A673 (cell line): ENCODE measurements around the gene LMTK2. TPM values are rescaled to one million over a fixed set of nuclear protein-coding genes. Genes with fewer than 3 reads are reported as not detected.

Experiments used
- BruUV-seq: library from RNA; stranded (reverse); fragments of 400-500 nt; replicated peaks from 2 replicates; lab custom pipeline; 2021; lab: Mats Ljungman, UMichigan
- CTCF ChIA-PET: fragments of 300-600 bp; sonication (Branson Sonifier 250); formaldehyde crosslinking; loops from one replicate; lab custom pipeline; 2022; ENCODE audit warnings: antibody characterized with exemption; lab: Charles Lee
- POLR2A ChIA-PET: fragments of 300-600 bp; sonication (Branson Sonifier 250); formaldehyde crosslinking; loops from one replicate; lab custom pipeline; 2022; ENCODE audit warnings: antibody characterized with exemption; ENCODE audit not compliant: low non-redundant PET; lab: Charles Lee
- DNase-seq: peaks from one replicate; pipeline ENCODE4 v3.0.0-alpha.2; 2015; ENCODE audit warnings: low spot score
- H3K27ac ChIP-seq: fragments of 200-600 bp; sonication (generic); 2 replicates; pipeline ENCODE4 v1.5.1; 2016; ENCODE audit warnings: mixed run types, low read depth, mild to moderate bottlenecking, mixed read lengths, antibody characterized with exemption, low read length; ENCODE audit not compliant: poor library complexity, severe bottlenecking
- H3K27me3 ChIP-seq: fragments of 200-600 bp; sonication (generic); replicated peaks from 2 replicates; pipeline ENCODE4 v1.6.1; 2017; ENCODE audit warnings: mixed run types, low read depth, mild to moderate bottlenecking, mixed read lengths, antibody characterized with exemption, low read length; ENCODE audit not compliant: insufficient read depth, poor library complexity
- H3K36me3 ChIP-seq: fragments of 200-600 bp; sonication (generic); 2 replicates; pipeline ENCODE4 v1.6.1; 2016; ENCODE audit warnings: mixed run types, mild to moderate bottlenecking, mixed read lengths, antibody characterized with exemption, low read length; ENCODE audit not compliant: insufficient read depth, poor library complexity, severe bottlenecking
- H3K4me1 ChIP-seq: fragments of 200-600 bp; sonication (generic); 2 replicates; pipeline ENCODE4 v1.6.1; 2017; ENCODE audit warnings: mixed run types, mild to moderate bottlenecking, mixed read lengths, antibody characterized with exemption, low read length; ENCODE audit not compliant: insufficient read depth, poor library complexity, severe bottlenecking
- H3K4me3 ChIP-seq: fragments of 200-600 bp; sonication (generic); 2 replicates; pipeline ENCODE4 v1.5.1; 2016; ENCODE audit warnings: low read depth, mixed run types, mild to moderate bottlenecking, mixed read lengths, low read length; ENCODE audit not compliant: poor library complexity, severe bottlenecking
- H3K9me3 ChIP-seq: fragments of 200-600 bp; sonication (generic); 2 replicates; pipeline ENCODE4 v1.6.1; 2016; ENCODE audit warnings: mixed run types, low read depth, mild to moderate bottlenecking, mixed read lengths, antibody characterized with exemption, low read length; ENCODE audit not compliant: poor library complexity, severe bottlenecking
- EZH2 ChIP-seq: fragments of 200-600 bp; sonication (generic); IDR thresholded peaks from 2 replicates; pipeline ENCODE4 v1.6.1; 2017; ENCODE audit warnings: borderline replicate concordance, low read depth, mild to moderate bottlenecking, mixed read lengths, antibody characterized with exemption, low read length; ENCODE audit not compliant: poor library complexity, severe bottlenecking
- intact Hi-C: fragments of 100-400 bp; cut with micrococcal nuclease; formaldehyde crosslinking; loops from one replicate; pipeline ENCODE4 v1.10.0; 2022; ENCODE audit not compliant: unreplicated experiment
- total RNA-seq: library from RNA; stranded (reverse); gene quantifications from 2 replicates; pipeline ENCODE4 v1.2.3, GENCODE V29; 2021
- TF ChIP-seq, protein P1 (sequence below): fragments of 300-800, 200-600 bp; sonication (generic); conservative IDR thresholded peaks from 2 replicates; pipeline ENCODE4 v1.5.1; 2017; ENCODE audit warnings: low read depth, mild to moderate bottlenecking, antibody characterized with exemption, low read length, moderate library complexity, mixed read lengths

The LMTK2 gene
- total RNA-seq, 1 experiment from 2014 or later: 20.6 TPM

DNA sequence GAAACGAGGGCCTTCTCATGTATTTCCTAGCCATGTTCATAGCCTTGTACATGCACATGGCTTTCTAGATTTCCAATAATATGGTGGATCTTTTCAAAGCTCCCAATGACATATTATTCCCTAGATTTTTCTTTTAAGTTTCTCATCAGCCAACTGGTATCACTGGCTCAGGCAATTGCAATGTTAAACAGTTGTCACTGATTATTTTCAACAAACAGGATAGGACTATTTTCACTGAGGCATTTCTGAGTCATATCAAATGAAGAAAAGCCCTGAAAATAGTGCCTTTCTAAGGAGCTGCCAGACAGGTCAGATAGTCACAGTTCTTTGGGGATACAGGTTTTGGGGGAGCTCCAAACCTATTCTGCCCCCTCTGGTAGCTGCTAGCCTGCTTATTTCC is 4.5 kb upstream of the LMTK2 start:
- H3K4me1 ChIP-seq: no peaks in the 10 kb centered on the region
- ChIA-PET CTCF (no interaction called here), POLR2A (no interaction called here)
- no peak overlapping the region for H3K27ac ChIP-seq
- no TSS peak for BruUV-seq
- no peak for TF ChIP-seq EZH2
- TF ChIP-seq, protein P1, sequence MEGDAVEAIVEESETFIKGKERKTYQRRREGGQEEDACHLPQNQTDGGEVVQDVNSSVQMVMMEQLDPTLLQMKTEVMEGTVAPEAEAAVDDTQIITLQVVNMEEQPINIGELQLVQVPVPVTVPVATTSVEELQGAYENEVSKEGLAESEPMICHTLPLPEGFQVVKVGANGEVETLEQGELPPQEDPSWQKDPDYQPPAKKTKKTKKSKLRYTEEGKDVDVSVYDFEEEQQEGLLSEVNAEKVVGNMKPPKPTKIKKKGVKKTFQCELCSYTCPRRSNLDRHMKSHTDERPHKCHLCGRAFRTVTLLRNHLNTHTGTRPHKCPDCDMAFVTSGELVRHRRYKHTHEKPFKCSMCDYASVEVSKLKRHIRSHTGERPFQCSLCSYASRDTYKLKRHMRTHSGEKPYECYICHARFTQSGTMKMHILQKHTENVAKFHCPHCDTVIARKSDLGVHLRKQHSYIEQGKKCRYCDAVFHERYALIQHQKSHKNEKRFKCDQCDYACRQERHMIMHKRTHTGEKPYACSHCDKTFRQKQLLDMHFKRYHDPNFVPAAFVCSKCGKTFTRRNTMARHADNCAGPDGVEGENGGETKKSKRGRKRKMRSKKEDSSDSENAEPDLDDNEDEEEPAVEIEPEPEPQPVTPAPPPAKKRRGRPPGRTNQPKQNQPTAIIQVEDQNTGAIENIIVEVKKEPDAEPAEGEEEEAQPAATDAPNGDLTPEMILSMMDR: no peak
- intact Hi-C loops: no loop called here
- no peak overlapping the region for H3K4me3 ChIP-seq
- H3K27me3 ChIP-seq: no peaks in the 10 kb centered on the region
- H3K36me3 ChIP-seq: no peaks in the 10 kb centered on the region
- H3K9me3 ChIP-seq: peaks cover 24% of the 10 kb centered on the region
- DNase-seq: no peak

DNA sequence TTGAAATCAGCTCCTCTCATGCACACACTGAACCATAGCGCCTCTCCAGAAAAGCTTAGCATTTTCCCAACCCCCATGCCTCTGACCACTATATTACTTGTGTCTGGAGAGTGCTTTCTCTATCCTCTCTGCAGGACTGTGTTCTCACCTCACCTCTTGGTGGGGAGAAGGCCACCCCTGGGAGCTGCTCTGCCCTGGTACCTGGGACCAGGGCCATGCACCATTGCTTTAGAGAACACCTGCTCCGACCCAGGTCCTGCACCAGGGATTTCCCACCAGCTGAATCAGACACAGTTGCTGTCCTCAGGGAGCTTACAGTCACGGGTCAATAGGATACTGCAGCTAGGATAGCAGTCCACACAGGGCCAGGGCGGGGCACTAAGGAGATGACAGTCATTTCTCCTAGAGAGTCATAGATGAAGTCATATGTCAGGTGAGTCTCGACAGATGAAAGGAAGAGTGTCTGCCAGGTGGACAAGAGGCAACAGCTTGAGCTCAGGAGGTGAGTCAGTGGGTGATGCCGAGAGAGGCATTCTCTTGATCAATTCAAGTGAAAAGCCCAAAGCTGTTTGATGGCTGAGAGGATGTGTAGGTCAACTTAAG is 619 bp upstream of the LMTK2 start:
- no peaks in the 10 kb centered on the region for H3K27me3 ChIP-seq
- ChIA-PET POLR2A (interaction anchor here (0.6 kb wide), 1 partner anchor 10 kb away, joined by 5 read pairs; no protein-coding TSS in a partner anchor), CTCF (interaction anchor here (0.6 to 1.1 kb wide), 3 partner anchors 57 to 85 kb away, joined by 3 to 6 read pairs (median 3); no protein-coding TSS in a partner anchor)
- H3K27ac ChIP-seq: no peak overlapping the region
- H3K4me3 ChIP-seq: no peak overlapping the region
- no peak for DNase-seq
- H3K9me3 ChIP-seq: peaks cover 8% of the 10 kb centered on the region
- BruUV-seq: no TSS peak
- intact Hi-C loops: loop anchor here (1.0 kb wide), 1 partner anchor 62 kb away; no protein-coding TSS in a partner anchor
- TF ChIP-seq, protein P1: no peak
- no peak for TF ChIP-seq EZH2
- no peaks in the 10 kb centered on the region for H3K36me3 ChIP-seq
- peaks cover 4% of the 10 kb centered on the region for H3K4me1 ChIP-seq

DNA sequence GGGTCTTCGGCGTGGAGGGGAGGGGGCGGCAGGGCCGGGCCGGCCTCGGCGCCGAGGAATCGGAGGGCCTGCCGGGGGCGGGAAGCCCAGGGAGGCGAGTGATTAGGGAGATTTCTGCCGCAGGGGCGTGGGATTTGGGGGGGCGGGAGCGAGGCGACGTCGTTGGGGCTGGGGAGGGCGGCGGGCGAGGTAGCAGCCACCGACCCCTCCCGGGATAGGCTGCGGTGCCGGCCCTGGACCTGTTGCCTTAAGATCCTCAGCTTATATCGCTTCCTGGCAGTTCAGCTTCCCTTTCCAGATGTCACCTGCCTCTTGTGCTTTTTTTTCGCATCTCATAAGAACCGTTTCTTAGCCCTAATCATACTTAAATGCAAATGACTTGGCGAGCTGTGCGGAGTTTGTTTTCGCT is 655 bp downstream of the LMTK2 start:
- BruUV-seq: no TSS peak
- Histone ChIP-seq H3K9me3 (no peaks in the 10 kb centered on the region), H3K36me3 (no peaks in the 10 kb centered on the region), H3K4me1 (peaks cover 4% of the 10 kb centered on the region), H3K27ac (peak overlapping the region; percentile 86), H3K4me3 (peak overlapping the region; percentile 92), H3K27me3 (no peaks in the 10 kb centered on the region)
- DNase-seq: peak; percentile 22
- ChIA-PET CTCF (interaction anchor here (0.6 to 0.7 kb wide), 2 partner anchors 61 to 1353 kb away, joined by 3 to 5 read pairs; no protein-coding TSS in a partner anchor), POLR2A (no interaction called here)
- TF ChIP-seq EZH2: no peak
- TF ChIP-seq, protein P1: no peak
- intact Hi-C loops: no loop called here
